DMS114 treated with DMSO at 0.1 percent for 48 hours (cell line): ENCODE results near the gene ITPR2.

ENCODE experiments used
- DNase-seq: peaks from one replicate; lab custom pipeline; 2025; ENCODE audit not compliant: unreplicated experiment; lab: John Stamatoyannopoulos, UW

The ITPR2 gene

GRCh38 chr12:26595806-26596205 is 237.2 kb downstream of the ITPR2 start:
- DNase-seq: no peak

GRCh38 chr12:26580619-26581018 is 252.4 kb downstream of the ITPR2 start:
- no peak for DNase-seq

- DNase-seq: no peak
Measured at GRCh38 chr12:26576266-26576665, 256.7 kb downstream of the ITPR2 start.

GRCh38 chr12:26573225-26573909 is 259.6 kb downstream of the ITPR2 start:
- no peak for DNase-seq

GRCh38 chr12:26572137-26572536 is 260.9 kb downstream of the ITPR2 start:
- DNase-seq: no peak

- no peak for DNase-seq
Measured at GRCh38 chr12:26571560-26571959, 261.4 kb downstream of the ITPR2 start.

- DNase-seq: no peak
Measured at GRCh38 chr12:26567126-26567525, 265.9 kb downstream of the ITPR2 start.

- no peak for DNase-seq
Measured at GRCh38 chr12:26566675-26567074, 266.3 kb downstream of the ITPR2 start.

GRCh38 chr12:26566186-26566585 is 266.8 kb downstream of the ITPR2 start:
- DNase-seq: no peak

GRCh38 chr12:26564391-26564790 is 268.6 kb downstream of the ITPR2 start:
- DNase-seq: no peak

GRCh38 chr12:26563552-26563951 is 269.4 kb downstream of the ITPR2 start:
- no peak for DNase-seq

- DNase-seq: no peak
Measured at GRCh38 chr12:26557326-26557725, 275.7 kb downstream of the ITPR2 start.

GRCh38 chr12:26556916-26557315 is 276.1 kb downstream of the ITPR2 start:
- DNase-seq: no peak

- DNase-seq: no peak
Measured at GRCh38 chr12:26555139-26555538, 277.9 kb downstream of the ITPR2 start.

- DNase-seq: no peak
Measured at GRCh38 chr12:26554332-26554731, 278.7 kb downstream of the ITPR2 start.

GRCh38 chr12:26551385-26551784 is 281.6 kb downstream of the ITPR2 start:
- no peak for DNase-seq

GRCh38 chr12:26548227-26548626 is 284.8 kb downstream of the ITPR2 start:
- DNase-seq: no peak

- DNase-seq: no peak
Measured at GRCh38 chr12:26546535-26547314, 286.3 kb downstream of the ITPR2 start.

GRCh38 chr12:26539131-26539530 is 293.9 kb downstream of the ITPR2 start:
- no peak for DNase-seq

GRCh38 chr12:26537651-26538050 is 295.3 kb downstream of the ITPR2 start:
- no peak for DNase-seq

- no peak for DNase-seq
Measured at GRCh38 chr12:26537126-26537525, 295.9 kb downstream of the ITPR2 start.

- no peak for DNase-seq
Measured at GRCh38 chr12:26535826-26536225, 297.2 kb downstream of the ITPR2 start.

GRCh38 chr12:26534071-26534470 is 298.9 kb downstream of the ITPR2 start:
- no peak for DNase-seq
